Measurements from ENCODE around the gene OR52E4.

The OR52E4 gene

DNA sequence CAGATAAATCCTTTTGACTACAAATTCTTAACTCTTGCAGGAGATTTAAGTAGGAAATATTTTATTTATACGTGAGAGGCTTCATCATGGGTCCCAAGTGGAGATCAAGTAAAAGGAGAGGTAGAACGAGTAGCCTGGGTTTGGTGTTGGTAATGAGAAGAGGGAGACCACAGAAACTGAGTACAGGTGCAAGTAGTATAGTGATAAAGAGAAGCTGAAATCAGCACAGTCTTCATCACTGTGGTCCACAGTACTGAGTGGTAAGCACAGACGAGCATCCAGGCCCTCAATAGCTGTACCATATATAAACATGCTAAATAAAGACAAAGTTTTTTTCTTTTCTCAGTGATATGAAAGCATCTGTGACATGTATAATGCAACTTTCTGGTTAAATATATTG, 6.7 kb downstream of the OR52E4 start:
- no peak for DNase-seq (ENCODE audit: low spot score)
- TF ChIP-seq, protein P1, sequence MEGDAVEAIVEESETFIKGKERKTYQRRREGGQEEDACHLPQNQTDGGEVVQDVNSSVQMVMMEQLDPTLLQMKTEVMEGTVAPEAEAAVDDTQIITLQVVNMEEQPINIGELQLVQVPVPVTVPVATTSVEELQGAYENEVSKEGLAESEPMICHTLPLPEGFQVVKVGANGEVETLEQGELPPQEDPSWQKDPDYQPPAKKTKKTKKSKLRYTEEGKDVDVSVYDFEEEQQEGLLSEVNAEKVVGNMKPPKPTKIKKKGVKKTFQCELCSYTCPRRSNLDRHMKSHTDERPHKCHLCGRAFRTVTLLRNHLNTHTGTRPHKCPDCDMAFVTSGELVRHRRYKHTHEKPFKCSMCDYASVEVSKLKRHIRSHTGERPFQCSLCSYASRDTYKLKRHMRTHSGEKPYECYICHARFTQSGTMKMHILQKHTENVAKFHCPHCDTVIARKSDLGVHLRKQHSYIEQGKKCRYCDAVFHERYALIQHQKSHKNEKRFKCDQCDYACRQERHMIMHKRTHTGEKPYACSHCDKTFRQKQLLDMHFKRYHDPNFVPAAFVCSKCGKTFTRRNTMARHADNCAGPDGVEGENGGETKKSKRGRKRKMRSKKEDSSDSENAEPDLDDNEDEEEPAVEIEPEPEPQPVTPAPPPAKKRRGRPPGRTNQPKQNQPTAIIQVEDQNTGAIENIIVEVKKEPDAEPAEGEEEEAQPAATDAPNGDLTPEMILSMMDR (IDR thresholded peaks at IDR 0.05; ENCODE audit: borderline replicate concordance, control extremely low read depth, extremely low read depth, insufficient read depth, missing control alignments) = no peak
- in situ Hi-C loops (cut with MboI; ENCODE audit: low sequenced_read_pairs, unreplicated experiment) = no loop called here

DNA sequence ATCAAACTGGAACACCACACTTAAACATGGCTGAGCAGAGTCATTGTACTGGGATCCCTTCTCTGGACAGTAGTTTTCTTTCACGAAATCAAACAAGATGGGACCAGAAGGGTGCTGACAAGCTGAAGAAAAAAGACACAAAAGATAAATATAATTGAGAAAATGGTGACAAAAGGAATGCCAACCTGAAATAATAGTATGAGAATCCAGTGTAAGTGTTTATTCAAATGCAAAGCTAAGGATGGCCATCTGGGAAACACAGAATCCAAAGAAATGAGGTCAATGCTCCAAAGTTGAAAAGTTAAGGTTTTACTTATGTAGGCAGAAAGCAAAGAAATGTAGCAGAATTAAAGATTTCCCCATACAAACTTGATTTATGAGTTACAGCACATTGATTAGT, 7.2 kb downstream of the OR52E4 start:
- TF ChIP-seq, protein P1 (IDR thresholded peaks at IDR 0.05; ENCODE audit: borderline replicate concordance, control extremely low read depth, extremely low read depth, insufficient read depth, missing control alignments) = no peak
- in situ Hi-C loops (cut with MboI; ENCODE audit: low sequenced_read_pairs, unreplicated experiment) = no loop called here
- DNase-seq (ENCODE audit: low spot score) = no peak

DNA sequence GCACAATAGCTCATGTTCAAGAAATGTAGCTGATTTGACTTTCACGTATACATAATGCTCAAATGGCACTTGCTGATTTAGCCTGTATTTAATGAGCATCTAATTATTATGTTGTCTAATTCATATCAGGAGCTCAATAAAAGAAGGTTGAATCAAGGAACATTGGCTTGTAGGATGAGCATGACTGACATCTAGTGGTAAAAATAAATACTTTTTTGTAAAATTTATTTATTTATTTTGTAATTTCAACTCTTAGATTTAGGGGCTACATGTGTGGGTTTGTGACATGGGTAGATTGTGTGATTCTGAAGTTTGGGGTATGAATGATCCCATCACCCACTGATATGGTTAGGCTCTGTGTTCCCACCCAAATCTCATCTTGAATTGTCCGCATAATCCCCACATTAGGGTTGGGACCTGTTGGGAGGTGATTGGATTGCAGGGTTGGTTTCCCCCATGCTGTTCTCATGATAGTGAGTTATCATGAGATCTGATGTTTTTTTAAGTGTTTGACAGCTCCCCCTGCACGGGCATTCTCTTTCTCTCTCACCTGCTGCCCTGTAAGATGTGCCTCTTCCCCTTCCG, 10.9 kb downstream of the OR52E4 start:
- in situ Hi-C loops (cut with MboI; ENCODE audit: low sequenced_read_pairs, unreplicated experiment) = no loop called here
- TF ChIP-seq, protein P1 (IDR thresholded peaks at IDR 0.05; ENCODE audit: borderline replicate concordance, control extremely low read depth, extremely low read depth, insufficient read depth, missing control alignments) = no peak

DNA sequence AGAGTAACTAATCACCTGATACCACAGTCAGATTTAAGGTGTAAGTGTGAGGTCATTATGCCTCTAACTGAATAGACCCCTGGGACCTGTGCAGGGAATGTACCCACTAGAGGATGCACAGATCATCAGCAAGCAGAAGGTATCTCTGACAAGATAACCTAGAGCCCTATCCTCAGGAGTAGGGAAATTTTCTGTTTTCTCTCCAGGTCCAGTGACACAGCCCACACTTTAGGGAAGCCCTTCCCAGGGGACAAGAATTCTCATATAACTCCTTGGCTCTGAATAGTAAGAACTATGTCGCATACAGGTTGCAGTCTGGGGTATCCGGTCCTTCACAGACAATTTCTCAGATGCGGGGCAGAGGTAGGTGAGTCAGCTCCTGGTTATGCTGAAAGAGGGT, 12.5 kb downstream of the OR52E4 start, which contains the start of gene OR52E5:
OR52E5 (plus strand) TSS at position 301 of the 400 bp plus-strand sequence. CDS start 7,569 bp downstream, outside the sequence.
- DNase-seq (ENCODE audit: low spot score) = no peak
- TF ChIP-seq, protein P1 (IDR thresholded peaks at IDR 0.05; ENCODE audit: borderline replicate concordance, control extremely low read depth, extremely low read depth, insufficient read depth, missing control alignments) = no peak
- in situ Hi-C loops (cut with MboI; ENCODE audit: low sequenced_read_pairs, unreplicated experiment) = no loop called here

More for the DNA sequence above, 10.9 kb downstream of the OR52E4 start:
- DNase-seq (ENCODE audit: low spot score) = no peak

DNA sequence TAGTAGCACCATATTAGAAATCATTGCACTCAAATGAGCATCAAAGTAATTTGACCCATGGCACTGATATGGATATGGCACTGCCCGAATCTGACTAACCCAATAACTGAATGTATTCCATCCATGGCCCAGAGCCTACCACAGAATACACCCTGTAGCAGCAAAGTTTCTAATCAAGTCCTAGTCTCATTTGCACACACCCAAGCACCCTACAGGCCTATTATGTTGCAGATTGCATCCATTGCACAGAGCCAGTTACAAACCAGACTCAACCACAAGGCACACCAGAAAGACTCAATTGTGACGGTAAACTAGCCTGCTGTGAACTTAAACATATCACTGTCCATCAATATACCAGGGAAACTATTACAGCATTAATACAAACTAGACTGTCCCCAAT, 19.1 kb downstream of the OR52E4 start:
- TF ChIP-seq, protein P1 (IDR thresholded peaks at IDR 0.05; ENCODE audit: borderline replicate concordance, control extremely low read depth, extremely low read depth, insufficient read depth, missing control alignments) = no peak
- DNase-seq (ENCODE audit: low spot score) = no peak
- in situ Hi-C loops (cut with MboI; ENCODE audit: low sequenced_read_pairs, unreplicated experiment) = no loop called here

DNA sequence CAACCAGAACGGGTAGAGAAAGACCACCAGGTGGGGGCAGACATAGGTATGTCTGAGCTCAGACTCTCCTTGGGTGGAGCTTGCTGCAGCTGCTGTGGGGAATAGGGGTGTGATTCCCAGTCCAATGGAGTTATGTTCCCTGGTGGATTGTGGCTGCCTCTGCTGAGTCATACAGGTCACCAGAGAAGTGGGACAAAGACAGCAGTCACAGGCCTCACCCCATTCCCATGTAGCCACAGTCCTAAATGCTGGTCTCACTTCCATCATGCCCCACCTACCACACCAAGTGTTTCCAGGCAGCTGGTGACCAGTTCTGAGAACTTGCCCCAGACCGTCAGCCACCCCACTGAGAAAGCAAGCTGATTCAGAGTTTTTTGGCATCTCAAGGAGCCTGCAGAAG, 30.1 kb downstream of the OR52E4 start:
- TF ChIP-seq, protein P1 (IDR thresholded peaks at IDR 0.05; ENCODE audit: borderline replicate concordance, control extremely low read depth, extremely low read depth, insufficient read depth, missing control alignments) = no peak
- DNase-seq (ENCODE audit: low spot score) = no peak

More for the DNA sequence above, 30.1 kb downstream of the OR52E4 start:
- in situ Hi-C loops (cut with MboI; ENCODE audit: low sequenced_read_pairs, unreplicated experiment) = no loop called here

Data from GM13976 (cell line).